Stimulated activated CD8-positive, alpha-beta memory T cell treated with anti-CD3 and anti-CD28 coated beads, Interleukin-12 subunit alpha, Interleukin-12 subunit beta, amount 100 ng/mL, for 24 hours (primary cell): ENCODE results near the gene KDM5D.

ENCODE experiments used
- DNase-seq: peaks from one replicate; pipeline ENCODE4 v3.0.0-alpha.2; 2020; ENCODE audit errors: extremely low read depth

KDM5D gene

GRCh38 chrY:19744381-19745378 lies at the start of gene KDM5D:
Gene KDM5D (minus strand): TSS chrY:19744726. CDS start chrY:19744534, 192 bp downstream.
- DNase-seq = no peak

- DNase-seq = no peak
These were observed 23.8 kb upstream of the KDM5D start for GRCh38 chrY:19768375-19768774.

- DNase-seq = no peak
These were observed 1.2 kb downstream of the KDM5D start for GRCh38 chrY:19743331-19743730.

GRCh38 chrY:19742153-19742552 lies 2.4 kb downstream of the KDM5D start:
- no peak for DNase-seq

- no peak for DNase-seq
These were observed 10.1 kb downstream of the KDM5D start for GRCh38 chrY:19734425-19734824.

- DNase-seq = no peak
These were observed 26.6 kb downstream of the KDM5D start for GRCh38 chrY:19717950-19718349.

- DNase-seq = no peak
These were observed 27.4 kb downstream of the KDM5D start for GRCh38 chrY:19717146-19717545.

- no peak for DNase-seq
These were observed 29.3 kb downstream of the KDM5D start for GRCh38 chrY:19715226-19715625.

GRCh38 chrY:19713430-19713829 lies 31.1 kb downstream of the KDM5D start:
- DNase-seq = no peak

- DNase-seq = no peak
These were observed 38.3 kb downstream of the KDM5D start for GRCh38 chrY:19706273-19706672.

GRCh38 chrY:19698495-19698894 lies 46.0 kb downstream of the KDM5D start:
- no peak for DNase-seq

- DNase-seq = no peak
These were observed 63.7 kb downstream of the KDM5D start for GRCh38 chrY:19680821-19681220.
